VCaP (cell line): ENCODE results near the gene FGB.
"Not testable (repeated sequence)": the region's sequence is repeated elsewhere in the genome, so short reads cannot be mapped to it uniquely, and the experiment has no call there.

ENCODE experiments used
- H3K27ac ChIP-seq: fragments of 450-650 bp; 2 replicates; pipeline ENCODE4 v1.5.1; 2017
- CTCF ChIP-seq: fragments of 450-650 bp; conservative IDR thresholded peaks from 2 replicates; pipeline ENCODE4 v1.5.1; 2017; ENCODE audit warnings: mild to moderate bottlenecking, moderate library complexity

The FGB gene

DNA sequence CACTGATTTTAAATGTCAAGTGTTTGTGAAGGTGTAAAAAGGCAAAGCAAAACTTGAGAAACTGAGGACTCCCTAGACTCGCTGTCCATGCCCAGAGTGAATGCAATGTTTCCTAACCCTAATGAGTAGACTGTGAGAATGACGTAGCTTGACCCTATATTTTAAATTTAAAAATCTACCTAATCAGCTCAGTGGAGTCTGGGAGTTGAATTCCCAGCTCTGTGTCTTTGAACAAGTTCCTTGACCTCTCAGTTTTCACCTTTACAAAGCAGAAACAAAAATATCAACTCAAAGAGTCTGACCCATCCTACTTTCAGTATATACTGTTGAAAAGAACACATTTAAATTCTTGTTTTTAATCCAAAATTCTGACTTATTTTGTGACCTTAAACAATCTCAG lies 25.4 kb downstream of the FGB start:
- no peak overlapping the region for H3K27ac ChIP-seq
- TF ChIP-seq CTCF = no peak

DNA sequence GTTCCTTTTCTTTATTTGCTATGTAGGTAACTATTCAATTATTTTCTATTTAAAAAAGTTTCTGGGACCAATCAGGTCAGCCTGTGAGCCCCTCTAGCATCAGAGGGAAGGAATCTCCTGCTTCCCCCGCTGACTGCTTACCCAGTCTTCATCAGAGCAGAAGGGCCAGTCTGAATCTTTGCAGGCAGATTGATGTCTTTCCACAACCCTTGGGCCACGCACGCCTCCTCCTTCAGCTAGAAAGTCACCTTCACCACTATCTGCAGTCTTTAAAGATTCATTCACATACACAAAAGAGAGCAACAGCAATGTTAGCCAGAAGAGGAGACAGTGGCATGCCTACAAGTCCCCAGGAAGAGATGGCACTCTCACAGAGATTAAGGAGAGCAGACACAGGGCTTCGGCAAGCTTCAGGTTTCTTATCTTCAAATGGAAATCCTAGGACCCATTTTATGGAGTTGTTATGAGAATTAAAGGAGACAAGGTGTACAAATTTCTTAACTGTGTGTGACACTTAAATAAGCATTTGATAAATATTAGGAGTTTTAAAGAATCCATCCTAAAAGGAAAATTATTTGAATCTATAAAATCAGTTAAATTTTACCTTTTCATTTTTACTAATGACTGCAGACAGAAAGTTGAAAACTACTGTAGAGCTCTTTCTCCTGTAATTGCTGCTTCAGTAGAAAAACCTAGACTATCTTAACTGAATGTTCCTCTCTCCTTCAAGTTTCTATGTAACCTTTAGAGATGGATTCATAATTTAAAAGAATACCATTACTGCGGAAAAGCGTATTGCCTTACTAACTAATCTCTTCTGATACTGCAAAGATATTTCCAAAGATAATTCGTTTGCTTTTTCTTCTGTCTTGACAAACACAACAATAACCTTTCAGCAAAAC lies 26.7 kb downstream of the FGB start:
- H3K27ac ChIP-seq = no peak overlapping the region
- no peak for TF ChIP-seq CTCF

DNA sequence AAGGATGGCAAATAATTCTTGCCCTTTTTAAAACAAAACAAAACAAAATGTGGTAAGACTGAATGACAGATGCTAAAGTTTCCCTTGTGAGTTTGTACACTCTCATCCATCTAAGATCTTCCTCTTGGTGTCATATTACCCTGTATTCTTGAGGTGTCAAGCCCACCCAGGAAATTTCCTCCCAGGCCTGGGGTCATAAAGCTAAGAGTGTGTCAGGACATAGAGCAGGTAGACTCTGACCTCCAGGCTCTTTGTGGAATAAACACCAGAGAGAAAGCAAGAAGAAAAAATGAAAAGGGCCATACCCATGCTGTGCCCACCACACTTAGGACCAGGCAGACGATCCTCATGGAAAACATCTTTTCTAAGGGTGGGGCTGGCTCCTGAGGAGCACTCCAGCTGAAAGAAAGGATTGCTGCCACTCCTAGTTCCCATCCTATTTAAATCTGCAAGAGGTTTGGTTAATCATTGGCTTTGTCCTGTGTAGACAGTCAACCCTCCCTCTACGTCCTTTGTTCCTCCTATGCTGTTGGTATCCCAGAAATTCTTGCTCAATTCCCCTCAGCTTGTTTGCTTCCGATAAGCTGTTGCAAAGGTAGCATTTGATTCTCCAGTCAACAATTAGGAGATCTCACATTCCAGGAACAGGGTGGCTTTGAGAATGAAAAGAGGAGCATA lies 27.7 kb downstream of the FGB start, which contains the start of gene FGA:
TSS of gene FGA (minus strand) at position 414 of the 678 bp plus-strand sequence. CDS start at position 359, 55 bp downstream.
- TF ChIP-seq CTCF = no peak
- H3K27ac ChIP-seq = no peak within 1 kb of the TSS

DNA sequence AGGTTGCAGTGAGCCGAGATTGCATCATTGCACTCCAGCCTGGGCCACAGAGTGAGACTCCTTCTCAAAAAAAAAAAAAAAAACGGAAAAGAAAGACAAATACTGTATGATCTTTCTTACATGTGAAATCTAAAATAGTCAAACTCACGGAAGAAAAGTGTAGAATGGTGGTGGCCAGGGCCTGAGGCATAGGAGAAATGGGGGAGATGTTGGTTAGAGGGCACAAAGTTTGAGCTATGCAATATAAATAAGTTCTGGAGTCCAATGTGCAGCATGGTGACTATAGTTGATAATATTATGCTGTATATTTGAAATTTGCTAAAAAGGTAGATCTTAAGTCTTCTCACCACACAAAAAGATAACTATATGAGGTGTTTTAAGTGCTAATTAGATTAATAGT lies 29.1 kb downstream of the FGB start:
- no peak for TF ChIP-seq CTCF
- H3K27ac ChIP-seq = no peak overlapping the region

DNA sequence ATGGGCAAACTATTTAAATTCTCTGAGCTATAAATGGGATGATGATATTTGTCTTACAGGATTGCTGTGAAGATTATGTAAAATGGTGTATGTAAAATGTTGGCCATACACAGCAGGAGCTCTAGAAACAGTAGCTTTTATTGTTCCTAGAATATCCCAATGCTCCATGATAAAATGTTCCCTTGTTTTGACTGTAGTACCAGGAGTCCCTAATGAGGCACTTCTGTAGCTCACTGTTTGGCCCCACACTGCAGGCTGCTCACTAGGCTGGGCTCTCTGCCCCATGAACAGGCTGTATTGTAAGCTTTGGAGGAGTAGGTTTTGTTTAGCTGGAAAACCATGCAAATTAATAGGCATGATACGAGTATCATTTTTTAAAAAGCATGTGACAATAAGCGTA lies 31.1 kb downstream of the FGB start:
- H3K27ac ChIP-seq = no peak overlapping the region
- no peak for TF ChIP-seq CTCF

- H3K27ac ChIP-seq = not testable (repeated sequence)
Measured at GRCh38 chr4:154594343-154594742, 31.5 kb downstream of the FGB start.

- H3K27ac ChIP-seq = no peak overlapping the region
- TF ChIP-seq CTCF = no peak
Measured at GRCh38 chr4:154595807-154596206, 33.0 kb downstream of the FGB start.

GRCh38 chr4:154597281-154597680 lies 34.5 kb downstream of the FGB start:
- not testable (repeated sequence) for H3K27ac ChIP-seq
